ENCODE data around the gene COPS7A.

The COPS7A gene

GRCh38 chr12:6778574-6779550, 55.0 kb downstream of the COPS7A start:
- Histone ChIP-seq H3K79me1 (replicated peaks; ENCODE audit: low read length, poor library complexity, severe bottlenecking) (no peaks in the 10 kb centered on the region), H2BK12ac (ENCODE audit: low read length in 2 of 2) (peak overlapping the region in 1 of 2 experiments; percentile 40), H3K4me2 (ENCODE audit: low read length, poor library complexity, severe bottlenecking) (peak overlapping the region; percentile 93), H2BK15ac (ENCODE audit: low read depth, poor library complexity, severe bottlenecking) (no peak overlapping the region), H2AK5ac (ENCODE audit: low read length, severe bottlenecking) (no peak overlapping the region), H2BK120ac (ENCODE audit: low read depth, low read length) (no peak overlapping the region), H2AFZ (ENCODE audit: low read depth, low read length) (peak overlapping the region; percentile 70), H3K4me1 (ENCODE audit: control insufficient read depth, insufficient read depth, low read depth, low read length) (peaks cover 12% of the 10 kb centered on the region), H4K8ac (ENCODE audit: low read length) (peak overlapping the region; percentile 42), H3K9me3 (ENCODE audit: control insufficient read depth, low read length) (no peaks in the 10 kb centered on the region), H2BK5ac (ENCODE audit: low read depth, low read length, poor library complexity, severe bottlenecking) (no peak overlapping the region), H3K23ac (ENCODE audit: low read length in 2 of 2) (peak overlapping the region in 1 of 2 experiments; percentile 19), H4K91ac (ENCODE audit: low read length) (no peak overlapping the region), H3K14ac (ENCODE audit: low read length in 2 of 2) (peak overlapping the region in 1 of 2 experiments; percentile 84), H3K4me3 (ENCODE audit: insufficient read depth in 1 of 2, low read depth in 1 of 2, low read length in 2 of 2) (peak overlapping the region; percentile 59 to 78), H3K18ac (ENCODE audit: low read depth in 1 of 2, low read length in 2 of 2) (peak overlapping the region; percentile 59 to 90), H3K36me3 (ENCODE audit: control insufficient read depth in 1 of 2, insufficient read depth in 2 of 2, low read depth in 1 of 2, low read length in 2 of 2) (peaks cover 0 to 11% of the 10 kb centered on the region in 2 experiments), H3K27me3 (ENCODE audit: control insufficient read depth in 1 of 2, insufficient read depth in 1 of 2, low read length in 2 of 2) (peaks cover 19 to 23% of the 10 kb centered on the region in 2 experiments), H3K4ac (ENCODE audit: low read depth in 1 of 2, low read length in 2 of 2) (peak overlapping the region in 1 of 2 experiments; percentile 65), H3K27ac (ENCODE audit: low read length, poor library complexity, severe bottlenecking) (peak overlapping the region; percentile 17), H3K9ac (ENCODE audit: low read length) (peak overlapping the region; percentile 78)
- 7% methylated on average over 35 of the region's 35 CpGs for WGBS
- DNase-seq = peak; percentile 93

- H3K27ac ChIP-seq (ENCODE audit: low read length, poor library complexity, severe bottlenecking) = no peak overlapping the region
- H3K9ac ChIP-seq (ENCODE audit: low read length) = peak overlapping the region; percentile 21
- no peak overlapping the region for H2AK5ac ChIP-seq (ENCODE audit: low read length, severe bottlenecking)
- no peak overlapping the region for H2BK5ac ChIP-seq (ENCODE audit: low read depth, low read length, poor library complexity, severe bottlenecking)
- H3K4me1 ChIP-seq (ENCODE audit: control insufficient read depth, insufficient read depth, low read depth, low read length) = peaks cover 10% of the 10 kb centered on the region
- no peak overlapping the region for H2BK120ac ChIP-seq (ENCODE audit: low read depth, low read length)
- DNase-seq = no peak
- peak overlapping the region in 1 of 2 experiments; percentile 26 for H3K4ac ChIP-seq (ENCODE audit: low read depth in 1 of 2, low read length in 2 of 2)
- H3K79me1 ChIP-seq (replicated peaks; ENCODE audit: low read length, poor library complexity, severe bottlenecking) = no peaks in the 10 kb centered on the region
- H4K91ac ChIP-seq (ENCODE audit: low read length) = no peak overlapping the region
- H3K23ac ChIP-seq (ENCODE audit: low read length in 2 of 2) = no peak overlapping the region
- H3K4me3 ChIP-seq (ENCODE audit: insufficient read depth in 1 of 2, low read depth in 1 of 2, low read length in 2 of 2) = no peak overlapping the region
- H2AFZ ChIP-seq (ENCODE audit: low read depth, low read length) = no peak overlapping the region
- H3K18ac ChIP-seq (ENCODE audit: low read depth in 1 of 2, low read length in 2 of 2) = no peak overlapping the region
- H3K14ac ChIP-seq (ENCODE audit: low read length in 2 of 2) = no peak overlapping the region
- H4K8ac ChIP-seq (ENCODE audit: low read length) = peak overlapping the region; percentile 66
- H3K36me3 ChIP-seq (ENCODE audit: control insufficient read depth in 1 of 2, insufficient read depth in 2 of 2, low read depth in 1 of 2, low read length in 2 of 2) = peaks cover 0 to 6% of the 10 kb centered on the region in 2 experiments
- no peak overlapping the region for H2BK12ac ChIP-seq (ENCODE audit: low read length in 2 of 2)
- WGBS = 84% methylated on average over 6 of the region's 6 CpGs
- peaks cover 9 to 17% of the 10 kb centered on the region in 2 experiments for H3K27me3 ChIP-seq (ENCODE audit: control insufficient read depth in 1 of 2, insufficient read depth in 1 of 2, low read length in 2 of 2)
- H3K9me3 ChIP-seq (ENCODE audit: control insufficient read depth, low read length) = no peaks in the 10 kb centered on the region
- H2BK15ac ChIP-seq (ENCODE audit: low read depth, poor library complexity, severe bottlenecking) = peak overlapping the region; percentile 52
- H3K4me2 ChIP-seq (ENCODE audit: low read length, poor library complexity, severe bottlenecking) = no peak overlapping the region
Observed at GRCh38 chr12:6779708-6780432, 56.0 kb downstream of the COPS7A start.

GRCh38 chr12:6780573-6780972, 56.7 kb downstream of the COPS7A start:
- no peak overlapping the region for H3K4me3 ChIP-seq (ENCODE audit: insufficient read depth in 1 of 2, low read depth in 1 of 2, low read length in 2 of 2)
- H3K9ac ChIP-seq (ENCODE audit: low read length) = no peak overlapping the region
- H2AK5ac ChIP-seq (ENCODE audit: low read length, severe bottlenecking) = no peak overlapping the region
- no peak overlapping the region for H3K18ac ChIP-seq (ENCODE audit: low read depth in 1 of 2, low read length in 2 of 2)
- H3K9me3 ChIP-seq (ENCODE audit: control insufficient read depth, low read length) = no peaks in the 10 kb centered on the region
- no peak overlapping the region for H2AFZ ChIP-seq (ENCODE audit: low read depth, low read length)
- H2BK12ac ChIP-seq (ENCODE audit: low read length in 2 of 2) = no peak overlapping the region
- no peak overlapping the region for H3K23ac ChIP-seq (ENCODE audit: low read length in 2 of 2)
- H3K79me1 ChIP-seq (replicated peaks; ENCODE audit: low read length, poor library complexity, severe bottlenecking) = no peaks in the 10 kb centered on the region
- H3K14ac ChIP-seq (ENCODE audit: low read length in 2 of 2) = no peak overlapping the region
- H3K4me1 ChIP-seq (ENCODE audit: control insufficient read depth, insufficient read depth, low read depth, low read length) = peaks cover 10% of the 10 kb centered on the region
- H2BK15ac ChIP-seq (ENCODE audit: low read depth, poor library complexity, severe bottlenecking) = no peak overlapping the region
- 80% methylated on average over 3 of the region's 6 CpGs for WGBS
- no peak overlapping the region for H3K4ac ChIP-seq (ENCODE audit: low read depth in 1 of 2, low read length in 2 of 2)
- no peak overlapping the region for H4K91ac ChIP-seq (ENCODE audit: low read length)
- H3K27me3 ChIP-seq (ENCODE audit: control insufficient read depth in 1 of 2, insufficient read depth in 1 of 2, low read length in 2 of 2) = peaks cover 8 to 10% of the 10 kb centered on the region in 2 experiments
- H2BK120ac ChIP-seq (ENCODE audit: low read depth, low read length) = no peak overlapping the region
- no peaks in the 10 kb centered on the region for H3K36me3 ChIP-seq (ENCODE audit: control insufficient read depth in 1 of 2, insufficient read depth in 2 of 2, low read depth in 1 of 2, low read length in 2 of 2)
- DNase-seq = no peak
- H3K4me2 ChIP-seq (ENCODE audit: low read length, poor library complexity, severe bottlenecking) = no peak overlapping the region
- no peak overlapping the region for H4K8ac ChIP-seq (ENCODE audit: low read length)
- no peak overlapping the region for H2BK5ac ChIP-seq (ENCODE audit: low read depth, low read length, poor library complexity, severe bottlenecking)
- no peak overlapping the region for H3K27ac ChIP-seq (ENCODE audit: low read length, poor library complexity, severe bottlenecking)
